K562 (cell line): Measurements from ENCODE around the gene IBTK. TPM values are rescaled to one million over a fixed set of nuclear protein-coding genes. Genes with fewer than 3 reads are reported as not detected.
"Not testable (repeated sequence)": the region's sequence is repeated elsewhere in the genome, so short reads cannot be mapped to it uniquely, and the experiment has no call there.

Source experiments
- ATAC-seq: fragments of 200-7000 bp; cut with Tn5 transposase; 3 replicates; pipeline ENCODE4 v1.9.1; 2020; ENCODE audit warnings: moderate library complexity
- BruUV-seq: library from RNA; stranded (reverse); fragments of 400-500 nt; replicated peaks from 2 replicates; lab custom pipeline; 2021; lab: Mats Ljungman, UMichigan
- CTCF ChIA-PET: fragments of 300-600 bp; formaldehyde crosslinking; extraction: SDS; loops from one replicate; lab custom pipeline; 2021; ENCODE audit warnings: low intra/inter-chr PET ratio; lab: Yijun Ruan, JAX
- POLR2A ChIA-PET: fragments of 300-600, 350-650 bp; sonication (Branson Sonifier 250); formaldehyde crosslinking; extraction: SDS; loops from one replicate; lab custom pipeline; 2021; ENCODE audit warnings: antibody characterized with exemption, inconsistent platforms; lab: Yijun Ruan, JAX
- DNase-seq, 4 experiments: peaks; one replicate each; pipeline versions ENCODE4 v3.0.0 to v3.0.0-alpha.2; 2011 to 2018; ENCODE audit warnings: low spot score in 3 of 4, mixed read lengths in 3 of 4; ENCODE audit errors: extremely low read depth in 1 of 4
- FAIRE-seq: peaks from 2 replicates; lab custom pipeline; 2011; peaks lifted over from hg19 to GRCh38; lab: Jason Lieb, UNC
- H2AFZ ChIP-seq: 2 replicates; pipeline ENCODE4 v1.6.0; 2011; ENCODE audit warnings: low read depth, low read length, control low read depth, inconsistent platforms
- H3K27ac ChIP-seq: fragments of 200-600 bp; 3 replicates; pipeline ENCODE4 v1.8.0; 2011; ENCODE audit warnings: low read depth, mild to moderate bottlenecking, control low read depth, inconsistent platforms, low read length, moderate library complexity, mixed read lengths; ENCODE audit errors: extremely low read depth
- H3K27me3 ChIP-seq, 2 experiments: fragments of 300-600 bp in 1 of 2; 2 replicates in 1 of 2; 3 replicates in 1 of 2; pipeline versions ENCODE4 v1.6.0 to v1.8.0; 2011; ENCODE audit warnings: inconsistent platforms in 2 of 2, low read length in 2 of 2, mild to moderate bottlenecking in 1 of 2, mixed read lengths in 1 of 2, moderate library complexity in 1 of 2; ENCODE audit not compliant: control insufficient read depth in 2 of 2, insufficient read depth in 2 of 2
- H3K36me3 ChIP-seq: fragments of 300-600 bp; 3 replicates; pipeline ENCODE4 v1.8.0; 2011; ENCODE audit warnings: mild to moderate bottlenecking, low read length, inconsistent platforms; ENCODE audit not compliant: control insufficient read depth, insufficient read depth
- H3K4me1 ChIP-seq, 2 experiments: fragments of 200-600 bp in 1 of 2; replicated peaks in 1 of 2; 2 replicates in 1 of 2; 3 replicates in 1 of 2; pipeline versions ENCODE4 v1.5.1 to v1.8.0; 2011; ENCODE audit warnings: inconsistent platforms in 2 of 2, low read length in 2 of 2, mild to moderate bottlenecking in 1 of 2, mixed read lengths in 1 of 2, moderate library complexity in 1 of 2; ENCODE audit not compliant: control insufficient read depth in 2 of 2, insufficient read depth in 2 of 2
- H3K4me2 ChIP-seq: 2 replicates; pipeline ENCODE4 v1.6.1; 2011; ENCODE audit warnings: low read length, control low read depth, inconsistent platforms, mixed read lengths; ENCODE audit not compliant: insufficient read depth
- H3K4me3 ChIP-seq: fragments of 200-600 bp; sonication (generic), shearing (Covaris generic); 2 replicates; pipeline ENCODE4 v1.5.1; 2016; ENCODE audit warnings: control low read depth, inconsistent platforms
- H3K79me2 ChIP-seq: fragments of 200-600 bp; 3 replicates; pipeline ENCODE4 v1.8.0; 2011; ENCODE audit warnings: low read length, inconsistent platforms; ENCODE audit not compliant: control insufficient read depth, insufficient read depth
- H3K9ac ChIP-seq, 2 experiments: 2 replicates each; pipeline versions ENCODE4 v1.6.0 to v1.6.1; 2011; ENCODE audit warnings: low read depth in 2 of 2, low read length in 2 of 2, control low read depth in 1 of 2, inconsistent platforms in 1 of 2, mild to moderate bottlenecking in 1 of 2, mixed read lengths in 1 of 2; ENCODE audit not compliant: insufficient read depth in 1 of 2
- H3K9me1 ChIP-seq: one replicate; pipeline ENCODE4 v1.6.0; 2011; ENCODE audit warnings: inconsistent platforms, mild to moderate bottlenecking, low read length, moderate library complexity; ENCODE audit not compliant: control insufficient read depth, insufficient read depth
- H3K9me3 ChIP-seq: replicated peaks from 2 replicates; pipeline ENCODE4 v1.5.1; 2011; ENCODE audit warnings: low read depth, low read length, inconsistent platforms; ENCODE audit not compliant: control insufficient read depth, insufficient read depth
- H4K20me1 ChIP-seq: replicated peaks from 2 replicates; pipeline ENCODE4 v1.6.1; 2011; ENCODE audit warnings: low read length, inconsistent platforms, mixed read lengths; ENCODE audit not compliant: control insufficient read depth, insufficient read depth
- FOXK2 ChIP-seq, 2 experiments: fragments of 450-650 bp; IDR thresholded peaks in 1 of 2; conservative IDR thresholded peaks in 1 of 2; 2 replicates each; pipeline ENCODE4 v1.6.1; 2016; ENCODE audit warnings: low read depth in 2 of 2, mild to moderate bottlenecking in 1 of 2
- MEIS2 ChIP-seq: fragments of 450-650 bp; IDR thresholded peaks from 2 replicates; pipeline ENCODE4 v1.6.1; 2014; ENCODE audit warnings: mild to moderate bottlenecking; ENCODE audit not compliant: partially characterized antibody
- POLR2G ChIP-seq: fragments of 200-400 bp; formaldehyde crosslinking; IDR thresholded peaks from 2 replicates; pipeline ENCODE4 v1.6.1; 2017; ENCODE audit warnings: low read depth, mild to moderate bottlenecking, antibody characterized with exemption, low read length, moderate library complexity
- RBM34 ChIP-seq: fragments of 200-400 bp; formaldehyde crosslinking; IDR thresholded peaks from 2 replicates; pipeline ENCODE4 v1.6.1; 2018; ENCODE audit warnings: low read length, borderline replicate concordance; ENCODE audit not compliant: insufficient read depth
- YY1 ChIP-seq, 3 experiments: IDR thresholded peaks; 2 replicates each; pipeline ENCODE4 v1.6.1; 2011; ENCODE audit warnings: low read length in 2 of 3, mild to moderate bottlenecking in 2 of 3, moderate library complexity in 2 of 3, borderline replicate concordance in 1 of 3, control low read depth in 1 of 3, low read depth in 1 of 3; ENCODE audit not compliant: insufficient read depth in 3 of 3, insufficient replicate concordance in 2 of 3, control insufficient read depth in 1 of 3, insufficient read length in 1 of 3; ENCODE audit errors: extremely low read depth in 1 of 3
- WGBS: fragments of 100-300 bp; shearing (Covaris generic); methylation state at CpG from one replicate; pipeline ENCODE4 v1.1.6; 2016; ENCODE audit warnings: low coverage, mixed read lengths; ENCODE audit not compliant: insufficient coverage; ENCODE audit errors: missing lambda C conversion rate; 5-methylcytosine and 5-hydroxymethylcytosine counted together
- in situ Hi-C: fragments of 300-500 bp; cut with MboI; formaldehyde crosslinking; loops from 4 replicates; pipeline ENCODE4 v1.15.0; 2018; ENCODE audit warnings: inconsistent platforms, mixed read lengths
- intact Hi-C: fragments of 100-400 bp; cut with micrococcal nuclease; formaldehyde crosslinking; loops from 2 replicates; pipeline ENCODE4 v1.14.2; 2022
- polyA plus RNA-seq, 8 experiments: library from polyadenylated mRNA; depleted of rRNA in 4 of 8; stranded (reverse) in 5 of 8; unstranded in 3 of 8; fragments of >200 nt; fragmentation: Nextera tagmentation in 2 of 8; fragmentation: Illumina TruSeq in 1 of 8; extraction: Ambion mirVana in 2 of 8; extraction: Trizol in 1 of 8; gene quantifications; 2 replicates each; pipeline versions ENCODE4 v1.2.1 to v1.2.3, GENCODE V29; 2011 to 2014; ENCODE audit warnings: inconsistent platforms in 1 of 8, missing spikeins in 1 of 8
- total RNA-seq, 7 experiments: library from RNA; depleted of rRNA in 6 of 7; stranded (reverse); fragments of >200 nt in 6 of 7; fragmentation: Illumina TruSeq in 2 of 7; extraction: Trizol in 2 of 7; gene quantifications; 2 replicates each; pipeline versions ENCODE4 v1.2.1 to v1.2.3, GENCODE V29; 2011 to 2021; ENCODE audit warnings: low replicate concordance in 1 of 7
- TF ChIP-seq, protein P1 (sequence below), 2 experiments: IDR thresholded peaks in 1 of 2; conservative IDR thresholded peaks in 1 of 2; 2 replicates each; pipeline ENCODE4 v1.6.1; 2016; ENCODE audit warnings: low read depth in 2 of 2, mild to moderate bottlenecking in 1 of 2, missing compliant biosample characterization in 1 of 2, missing genetic modification characterization in 1 of 2, moderate library complexity in 1 of 2
- TF ChIP-seq, protein P2 (sequence below): fragments of 450-650 bp; IDR thresholded peaks from 2 replicates; pipeline ENCODE4 v1.6.1; 2016

IBTK gene
- total and polyA plus RNA-seq, 9 of the 15 experiments (the other 6 are each of a cell fraction or from before 2014, with no cell fraction given) = 13.2 to 36.4 (median 21.8) TPM

- BruUV-seq, H3K9me1 ChIP-seq, H3K9ac ChIP-seq, H3K9me3 ChIP-seq, H3K27ac ChIP-seq, H3K27me3 ChIP-seq, FAIRE-seq, H3K36me3 ChIP-seq, CTCF ChIA-PET, in situ Hi-C loops, H3K79me2 ChIP-seq, H4K20me1 ChIP-seq, H3K4me3 ChIP-seq, intact Hi-C loops, H3K4me1 ChIP-seq: not testable (repeated sequence)
- Histone ChIP-seq H2AFZ (peak overlapping the region; percentile 79; the same call in 1 of the 2 replicates), H3K4me2 (peak overlapping the region; percentile 46)
- DNase-seq = peak in 1 of 4 experiments; percentile 21
- WGBS = 20% methylated on average over 8 of the region's 10 CpGs
- ATAC-seq = peak; percentile 23; the same call in 1 of the 3 replicates
- peak in 2 of 3 experiments; percentile 42 to 69 for TF ChIP-seq YY1 (IDR thresholded peaks at IDR 0.05; ENCODE audit: borderline replicate concordance in 1 of 3, control insufficient read depth in 1 of 3, extremely low read depth in 1 of 3, insufficient read depth in 3 of 3, insufficient read length in 1 of 3, insufficient replicate concordance in 2 of 3, low read depth in 1 of 3, low read length in 2 of 3)
- TF ChIP-seq FOXK2 (conservative IDR thresholded peaks at IDR 0.05 in 1 of 2, IDR thresholded peaks at IDR 0.05 in 1 of 2; ENCODE audit: low read depth in 2 of 2) = peak in 1 of 2 experiments; percentile 62; a peak in 2 of 4 replicates
- 0 out of 2 replicates have a peak, but pooled peaks have one; percentile 26 for TF ChIP-seq POLR2G
- POLR2A ChIA-PET = interaction anchor here (1.5 kb wide), 1 partner anchor 9 kb away, joined by 4 read pairs; no protein-coding TSS in a partner anchor
Measured at GRCh38 chr6:82151147-82151546, 96.4 kb downstream of the IBTK start.

- in situ Hi-C loops = no loop called here
- H3K27me3 ChIP-seq = no peaks in the 10 kb centered on the region
- H3K27ac ChIP-seq = no peak overlapping the region
- H3K9me3 ChIP-seq = no peaks in the 10 kb centered on the region
- H3K9ac ChIP-seq = no peak overlapping the region
- no TSS peak for BruUV-seq
- 0 out of 5 replicates have a peak, but pooled peaks cover 0 to 4% of the 10 kb centered on the region in 2 experiments for H3K4me1 ChIP-seq
- H3K36me3 ChIP-seq = no peaks in the 10 kb centered on the region
- FAIRE-seq (no peak), ATAC-seq (no peak), DNase-seq (no peak)
- no peak overlapping the region for H3K4me3 ChIP-seq
- no peaks in the 10 kb centered on the region for H3K9me1 ChIP-seq
- ChIA-PET CTCF (no interaction called here), POLR2A (no interaction called here)
- intact Hi-C loops = no loop called here
- no peak overlapping the region for H3K4me2 ChIP-seq
- no peaks in the 10 kb centered on the region for H3K79me2 ChIP-seq
- TF ChIP-seq, protein P1, sequence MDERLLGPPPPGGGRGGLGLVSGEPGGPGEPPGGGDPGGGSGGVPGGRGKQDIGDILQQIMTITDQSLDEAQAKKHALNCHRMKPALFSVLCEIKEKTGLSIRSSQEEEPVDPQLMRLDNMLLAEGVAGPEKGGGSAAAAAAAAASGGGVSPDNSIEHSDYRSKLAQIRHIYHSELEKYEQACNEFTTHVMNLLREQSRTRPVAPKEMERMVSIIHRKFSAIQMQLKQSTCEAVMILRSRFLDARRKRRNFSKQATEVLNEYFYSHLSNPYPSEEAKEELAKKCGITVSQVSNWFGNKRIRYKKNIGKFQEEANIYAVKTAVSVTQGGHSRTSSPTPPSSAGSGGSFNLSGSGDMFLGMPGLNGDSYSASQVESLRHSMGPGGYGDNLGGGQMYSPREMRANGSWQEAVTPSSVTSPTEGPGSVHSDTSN (CRISPR knock-in tag; IDR thresholded peaks at IDR 0.05; ENCODE audit: low read depth) = no peak
- TF ChIP-seq, protein P1 (tag; conservative IDR thresholded peaks at IDR 0.05; ENCODE audit: low read depth) = peak; percentile 86
- TF ChIP-seq MEIS2 (peak; percentile 80), RBM34 (no peak)
- TF ChIP-seq, protein P2, sequence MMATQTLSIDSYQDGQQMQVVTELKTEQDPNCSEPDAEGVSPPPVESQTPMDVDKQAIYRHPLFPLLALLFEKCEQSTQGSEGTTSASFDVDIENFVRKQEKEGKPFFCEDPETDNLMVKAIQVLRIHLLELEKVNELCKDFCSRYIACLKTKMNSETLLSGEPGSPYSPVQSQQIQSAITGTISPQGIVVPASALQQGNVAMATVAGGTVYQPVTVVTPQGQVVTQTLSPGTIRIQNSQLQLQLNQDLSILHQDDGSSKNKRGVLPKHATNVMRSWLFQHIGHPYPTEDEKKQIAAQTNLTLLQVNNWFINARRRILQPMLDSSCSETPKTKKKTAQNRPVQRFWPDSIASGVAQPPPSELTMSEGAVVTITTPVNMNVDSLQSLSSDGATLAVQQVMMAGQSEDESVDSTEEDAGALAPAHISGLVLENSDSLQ = peak; percentile 37; the same call in 1 of the 2 replicates
- no peaks in the 10 kb centered on the region for H4K20me1 ChIP-seq
- H2AFZ ChIP-seq = no peak overlapping the region
Measured at GRCh38 chr6:82145926-82146452, 101.6 kb downstream of the IBTK start.
